ENCODE measurements around the gene LSM11. TPM values are rescaled to one million over a fixed set of nuclear protein-coding genes. Genes with fewer than 3 reads are reported as not detected.
"Not testable (repeated sequence)": the region's sequence is repeated elsewhere in the genome, so short reads cannot be mapped to it uniquely, and the experiment has no call there.

LSM11 gene
- total RNA-seq, result 1 to 10 TPM; 1.7 to 2.5 (median 1.9) TPM
- polyA plus RNA-seq, result 0.84 TPM
- long read RNA-seq, donor 1, full-length matches to known transcripts, result 1 of 3 reads
- long read RNA-seq, donor 1, partial matches to known transcripts, result 0 of 3 reads
- long read RNA-seq, donor 1, other reads (novel, unspliced or antisense), result 2 of 3 reads
- long read RNA-seq, donor 2, result 0 reads
- long read RNA-seq, donor 3, full-length matches to known transcripts, result 2 of 2 reads
- long read RNA-seq, donor 3, partial matches to known transcripts, result 0 of 2 reads
- long read RNA-seq, donor 3, other reads (novel, unspliced or antisense), result 0 of 2 reads
- long read RNA-seq, donor 4, result 0 reads

DNA sequence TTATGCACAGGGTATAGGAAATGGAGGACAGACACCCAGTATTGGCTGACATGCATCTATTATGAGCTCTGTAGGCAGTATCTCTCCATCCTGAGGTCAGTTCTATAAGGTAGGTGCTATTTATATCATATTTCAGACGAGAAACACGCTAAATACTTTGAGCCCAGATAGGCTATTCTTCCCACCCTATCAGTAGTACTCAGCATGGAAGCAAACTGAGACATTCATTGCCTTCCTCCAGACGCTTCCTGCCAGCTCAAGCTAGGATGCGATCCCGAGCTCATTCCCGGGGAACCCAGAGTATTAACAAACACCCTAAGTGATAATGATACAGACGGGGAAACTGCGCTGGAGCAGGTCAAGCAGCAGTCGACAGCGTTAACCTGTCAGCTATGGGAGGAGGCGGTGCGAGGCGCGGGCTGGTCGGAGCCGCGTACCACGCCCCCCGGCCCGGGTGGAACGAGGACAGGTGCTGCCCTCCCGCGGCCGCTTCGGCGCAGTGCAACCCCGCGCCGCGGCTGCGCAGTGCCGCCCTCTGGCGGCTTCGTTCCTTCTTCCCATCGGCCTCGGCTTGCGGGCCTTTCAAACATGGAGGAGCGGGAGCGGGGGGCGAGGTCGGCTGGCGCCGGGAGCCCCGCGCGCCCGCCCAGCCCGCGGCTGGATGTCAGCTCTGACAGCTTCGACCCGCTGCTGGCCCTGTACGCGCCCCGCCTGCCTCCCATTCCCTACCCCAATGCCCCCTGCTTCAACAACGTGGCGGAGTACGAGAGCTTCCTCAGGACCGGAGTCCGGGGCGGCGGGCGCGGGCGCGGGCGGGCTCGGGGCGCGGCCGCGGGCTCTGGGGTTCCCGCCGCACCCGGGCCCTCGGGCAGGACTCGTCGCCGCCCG is at the start of gene LSM11:
Gene LSM11 (plus strand): TSS at position 550 of the 888 bp plus-strand sequence. CDS start 39 bp downstream, at position 589.
- ATAC-seq (peak; percentile 96), DNase-seq (peak; percentile 88 to 96 (median 95))
- Histone ChIP-seq H3K27ac (ENCODE audit: low read length) (no peak within 1 kb of the TSS), H3K4me1 (ENCODE audit: control insufficient read depth, insufficient read depth, low read length) (no peaks in the 10 kb centered on the region), H3K27me3 (ENCODE audit: control insufficient read depth, insufficient read depth) (no peaks in the 10 kb centered on the region), H3K4me3 (ENCODE audit: low read length) (peak within 1 kb of the TSS; percentile 74), H3K9me3 (ENCODE audit: control insufficient read depth, low read length) (no peaks in the 10 kb centered on the region)
- WGBS, result 1% methylated on average over 79 of the region's 79 CpGs
- intact Hi-C loops (cut with DNase I), result no loop called here

- H3K4me1 ChIP-seq (ENCODE audit: control insufficient read depth, insufficient read depth, low read length); H3K4me3 ChIP-seq (ENCODE audit: low read length); H3K27ac ChIP-seq (ENCODE audit: low read length); H3K27me3 ChIP-seq (ENCODE audit: control insufficient read depth, insufficient read depth); intact Hi-C loops (cut with DNase I); H3K9me3 ChIP-seq (ENCODE audit: control insufficient read depth, low read length); ATAC-seq; DNase-seq: not testable (repeated sequence)
- WGBS, result 87% methylated on average over 25 of the region's 25 CpGs
Measured at GRCh38 chr5:157693816-157694215, 49.7 kb upstream of the LSM11 start.

DNA sequence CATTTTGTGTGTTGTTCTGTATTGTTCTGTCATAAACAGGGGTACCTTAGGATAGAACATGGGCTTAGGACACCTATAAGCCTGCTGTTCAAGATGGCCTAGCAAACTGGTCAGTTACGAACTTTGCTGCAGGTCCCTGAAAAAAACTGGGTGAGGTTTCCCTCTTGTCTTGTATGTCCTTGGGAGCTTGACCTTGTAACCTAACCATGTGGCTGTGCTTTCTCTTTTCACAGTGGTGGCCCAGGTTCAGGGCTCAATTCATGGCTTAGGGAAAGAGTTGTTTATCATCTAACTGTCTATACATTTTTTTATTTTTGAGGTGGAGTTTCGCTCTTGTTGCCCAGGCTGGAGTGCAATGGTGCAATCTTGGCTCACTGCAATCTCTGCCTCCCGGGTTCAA is 47.4 kb upstream of the LSM11 start:
- H3K27ac ChIP-seq (ENCODE audit: low read length); DNase-seq; H3K27me3 ChIP-seq (ENCODE audit: control insufficient read depth, insufficient read depth); ATAC-seq; H3K9me3 ChIP-seq (ENCODE audit: control insufficient read depth, low read length); H3K4me3 ChIP-seq (ENCODE audit: low read length); intact Hi-C loops (cut with DNase I); H3K4me1 ChIP-seq (ENCODE audit: control insufficient read depth, insufficient read depth, low read length): not testable (repeated sequence)
- 90% methylated on average over 3 of the region's 3 CpGs for WGBS

- ATAC-seq; H3K27ac ChIP-seq (ENCODE audit: low read length); intact Hi-C loops (cut with DNase I); DNase-seq; H3K27me3 ChIP-seq (ENCODE audit: control insufficient read depth, insufficient read depth); H3K4me1 ChIP-seq (ENCODE audit: control insufficient read depth, insufficient read depth, low read length); H3K4me3 ChIP-seq (ENCODE audit: low read length); H3K9me3 ChIP-seq (ENCODE audit: control insufficient read depth, low read length): not testable (repeated sequence)
- 71% methylated on average over 4 of the region's 4 CpGs for WGBS
Measured at GRCh38 chr5:157698674-157699073, 44.8 kb upstream of the LSM11 start.

- Histone ChIP-seq H3K9me3 (ENCODE audit: control insufficient read depth, low read length) (no peaks in the 10 kb centered on the region), H3K4me3 (ENCODE audit: low read length) (no peak overlapping the region), H3K27ac (ENCODE audit: low read length) (no peak overlapping the region), H3K4me1 (ENCODE audit: control insufficient read depth, insufficient read depth, low read length) (no peaks in the 10 kb centered on the region), H3K27me3 (ENCODE audit: control insufficient read depth, insufficient read depth) (no peaks in the 10 kb centered on the region)
- ATAC-seq, result no peak
- intact Hi-C loops (cut with DNase I), result no loop called here
- WGBS, result 72% methylated on average over 3 of the region's 3 CpGs
- DNase-seq, result no peak
Measured at GRCh38 chr5:157703736-157704135, 39.8 kb upstream of the LSM11 start.

DNA sequence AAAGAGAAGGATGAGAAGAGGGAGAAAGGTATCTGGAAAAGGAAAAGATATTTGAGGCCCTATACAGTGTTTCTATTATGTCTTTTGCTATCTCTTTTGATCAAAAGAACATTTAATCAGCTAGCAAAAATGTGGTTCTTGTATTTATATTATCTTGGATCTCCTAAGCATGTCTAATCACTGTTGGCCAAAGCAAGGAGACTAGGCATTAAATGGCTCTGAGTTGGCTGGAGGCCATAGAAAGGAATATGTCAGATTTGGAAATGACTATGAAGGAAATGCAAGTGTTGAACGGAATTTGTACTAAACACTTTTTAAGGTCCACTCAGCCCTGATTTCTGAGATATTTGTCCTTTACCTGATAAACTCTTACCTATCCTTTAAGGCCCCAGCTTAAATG is 34.6 kb upstream of the LSM11 start:
- intact Hi-C loops (cut with DNase I), result no loop called here
- H3K4me3 ChIP-seq (ENCODE audit: low read length), result no peak overlapping the region
- WGBS, result 60% methylated on average over 1 of the region's 1 CpG
- DNase-seq, result no peak
- H3K4me1 ChIP-seq (ENCODE audit: control insufficient read depth, insufficient read depth, low read length), result no peaks in the 10 kb centered on the region
- no peaks in the 10 kb centered on the region for H3K9me3 ChIP-seq (ENCODE audit: control insufficient read depth, low read length)
- ATAC-seq, result no peak
- no peaks in the 10 kb centered on the region for H3K27me3 ChIP-seq (ENCODE audit: control insufficient read depth, insufficient read depth)
- H3K27ac ChIP-seq (ENCODE audit: low read length), result no peak overlapping the region

DNA sequence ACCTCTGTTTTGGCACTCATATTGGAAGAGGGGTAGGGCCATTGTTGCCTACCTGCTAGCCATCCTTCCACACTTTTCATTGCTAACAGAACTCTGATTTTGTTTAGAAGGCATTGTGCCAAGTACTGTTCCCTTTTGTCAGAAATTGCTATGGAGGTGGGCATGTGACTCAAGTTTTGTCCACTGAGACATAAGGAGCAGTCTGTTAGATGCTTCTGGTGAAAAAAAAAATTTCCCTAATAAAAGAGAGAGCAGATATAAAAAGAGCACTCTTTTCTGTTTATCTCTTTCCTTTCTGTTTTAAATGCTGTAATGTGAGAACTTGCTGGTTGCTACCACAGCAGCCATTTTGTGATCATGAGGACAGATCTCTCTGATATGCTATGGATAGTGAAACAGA is 34.2 kb upstream of the LSM11 start:
- ATAC-seq, result no peak
- no peaks in the 10 kb centered on the region for H3K9me3 ChIP-seq (ENCODE audit: control insufficient read depth, low read length)
- no peak for DNase-seq
- no peak overlapping the region for H3K27ac ChIP-seq (ENCODE audit: low read length)
- H3K27me3 ChIP-seq (ENCODE audit: control insufficient read depth, insufficient read depth), result no peaks in the 10 kb centered on the region
- H3K4me1 ChIP-seq (ENCODE audit: control insufficient read depth, insufficient read depth, low read length), result no peaks in the 10 kb centered on the region
- intact Hi-C loops (cut with DNase I), result no loop called here
- H3K4me3 ChIP-seq (ENCODE audit: low read length), result no peak overlapping the region

DNA sequence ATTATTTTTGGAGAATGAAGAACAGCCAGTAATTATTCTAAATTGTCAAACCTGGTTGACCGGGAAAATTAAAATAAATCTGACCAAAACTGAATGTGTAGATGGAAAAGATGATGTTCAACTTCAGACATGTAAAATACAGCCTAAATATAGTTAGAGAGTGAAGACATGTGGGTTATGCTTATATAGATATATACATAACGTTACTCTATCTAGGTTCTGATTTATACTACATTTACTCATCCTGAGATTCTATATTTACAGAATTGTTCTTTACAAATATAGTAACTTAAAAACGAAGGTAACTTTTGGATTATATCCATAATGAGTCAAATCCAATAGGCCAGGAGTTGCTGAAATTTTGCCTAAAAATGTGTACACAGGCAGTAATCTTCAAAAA is 33.1 kb upstream of the LSM11 start:
- DNase-seq (no peak), ATAC-seq (no peak)
- no peak overlapping the region for H3K27ac ChIP-seq (ENCODE audit: low read length)
- intact Hi-C loops (cut with DNase I), result loop anchor here in 3 of 4 donors (10.0 kb wide), 3 partner anchors 276 to 376 kb away; a partner anchor contains a TSS
- no peaks in the 10 kb centered on the region for H3K9me3 ChIP-seq (ENCODE audit: control insufficient read depth, low read length)
- no peaks in the 10 kb centered on the region for H3K27me3 ChIP-seq (ENCODE audit: control insufficient read depth, insufficient read depth)
- H3K4me1 ChIP-seq (ENCODE audit: control insufficient read depth, insufficient read depth, low read length), result no peaks in the 10 kb centered on the region
- 70% methylated on average over 3 of the region's 3 CpGs for whole genome bisulfite sequencing
- no peak overlapping the region for H3K4me3 ChIP-seq (ENCODE audit: low read length)

DNA sequence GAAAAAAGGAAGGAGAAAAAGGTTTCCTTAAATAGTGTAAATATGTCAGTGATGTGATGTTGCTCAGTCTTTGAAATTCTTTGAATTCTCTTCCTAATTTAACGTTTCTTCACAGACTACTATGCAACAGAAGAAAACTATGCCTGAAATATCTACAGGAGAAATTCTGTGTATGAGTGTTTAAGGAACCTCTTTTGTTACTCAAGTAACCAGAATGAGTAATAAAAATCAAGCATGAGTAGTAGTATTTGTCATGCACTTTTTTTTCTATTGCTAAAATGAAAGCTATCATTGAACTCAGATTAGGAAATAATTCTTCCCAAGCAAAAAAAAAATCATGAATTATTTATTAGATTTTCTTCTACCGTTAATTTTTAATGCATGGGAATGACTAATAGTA is 32.6 kb upstream of the LSM11 start:
- DNase-seq, result no peak

DNA sequence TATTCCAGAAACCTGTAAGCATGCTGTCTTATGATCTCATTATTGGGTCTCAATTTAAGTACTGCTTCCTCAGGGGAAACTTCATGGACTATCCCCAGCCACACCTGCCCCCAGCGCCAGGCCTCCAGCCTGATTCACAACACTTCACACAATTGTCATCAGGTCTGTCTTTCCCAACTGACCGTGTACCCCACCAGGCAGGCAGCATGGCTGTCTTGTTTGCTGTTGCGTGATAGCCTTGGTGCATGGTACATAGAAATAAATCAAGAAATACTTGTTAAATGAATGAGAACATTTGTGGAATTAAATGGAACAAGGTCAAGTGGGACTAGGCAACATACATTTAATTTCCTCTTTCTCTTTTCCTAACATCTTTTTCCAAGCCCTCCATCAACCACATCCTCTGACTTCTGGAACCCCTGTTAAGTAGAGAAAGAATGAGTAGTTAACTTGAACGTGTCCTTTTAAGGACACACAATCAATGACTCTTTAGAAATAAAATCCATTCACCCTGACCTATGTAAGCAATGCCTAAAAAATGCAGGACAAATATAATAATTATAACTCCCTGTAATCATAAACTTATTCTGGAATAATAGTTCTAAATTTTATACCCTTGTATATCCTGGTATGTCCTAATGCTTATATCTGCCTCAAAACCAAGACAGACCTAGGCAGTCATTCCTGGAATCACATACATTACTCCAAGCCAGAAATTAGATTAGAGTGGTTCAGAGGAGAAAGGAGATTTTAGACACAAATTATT is 29.5 kb upstream of the LSM11 start:
- Histone ChIP-seq H3K4me3 (ENCODE audit: low read length) (no peak overlapping the region), H3K27ac (ENCODE audit: low read length) (no peak overlapping the region), H3K4me1 (ENCODE audit: control insufficient read depth, insufficient read depth, low read length) (peaks cover 5% of the 10 kb centered on the region), H3K9me3 (ENCODE audit: control insufficient read depth, low read length) (no peaks in the 10 kb centered on the region), H3K27me3 (ENCODE audit: control insufficient read depth, insufficient read depth) (no peaks in the 10 kb centered on the region)
- intact Hi-C loops (cut with DNase I), result loop anchor here in 3 of 4 donors (10.0 kb wide), 3 partner anchors 279 to 379 kb away; a partner anchor contains a TSS
- DNase-seq, result no peak
- no peak for ATAC-seq
- 88% methylated on average over 4 of the region's 4 CpGs for WGBS

More for the DNA sequence above, 32.6 kb upstream of the LSM11 start:
- WGBS, result 42% methylated on average over 2 of the region's 2 CpGs
- intact Hi-C loops (cut with DNase I), result loop anchor here in 3 of 4 donors (10.0 kb wide), 3 partner anchors 276 to 376 kb away; a partner anchor contains a TSS
- no peak for ATAC-seq
- Histone ChIP-seq H3K9me3 (ENCODE audit: control insufficient read depth, low read length) (no peaks in the 10 kb centered on the region), H3K4me1 (ENCODE audit: control insufficient read depth, insufficient read depth, low read length) (no peaks in the 10 kb centered on the region), H3K27ac (ENCODE audit: low read length) (no peak overlapping the region), H3K4me3 (ENCODE audit: low read length) (no peak overlapping the region), H3K27me3 (ENCODE audit: control insufficient read depth, insufficient read depth) (no peaks in the 10 kb centered on the region)

- intact Hi-C loops (cut with DNase I), result loop anchor here in 3 of 4 donors (10.0 kb wide), 3 partner anchors 280 to 380 kb away; a partner anchor contains a TSS
- no peaks in the 10 kb centered on the region for H3K27me3 ChIP-seq (ENCODE audit: control insufficient read depth, insufficient read depth)
- no peak overlapping the region for H3K4me3 ChIP-seq (ENCODE audit: low read length)
- H3K27ac ChIP-seq (ENCODE audit: low read length), result no peak overlapping the region
- DNase-seq (no peak), ATAC-seq (no peak)
- peaks cover 5% of the 10 kb centered on the region for H3K4me1 ChIP-seq (ENCODE audit: control insufficient read depth, insufficient read depth, low read length)
- H3K9me3 ChIP-seq (ENCODE audit: control insufficient read depth, low read length), result no peaks in the 10 kb centered on the region
Measured at GRCh38 chr5:157714596-157714864, 29.0 kb upstream of the LSM11 start.

Measured in right cardiac atrium (tissue), 5 donors.